NCI-H1092 treated with DMSO at 0.1 percent for 48 hours (cell line): Measurements from ENCODE around the gene NPDC1.
A peak's percentile ranks its signal among the peaks of the same experiment; 100 is the strongest.

Experiments
- DNase-seq: peaks from one replicate; lab custom pipeline; 2025; lab: John Stamatoyannopoulos, UW

The NPDC1 gene, protein sequence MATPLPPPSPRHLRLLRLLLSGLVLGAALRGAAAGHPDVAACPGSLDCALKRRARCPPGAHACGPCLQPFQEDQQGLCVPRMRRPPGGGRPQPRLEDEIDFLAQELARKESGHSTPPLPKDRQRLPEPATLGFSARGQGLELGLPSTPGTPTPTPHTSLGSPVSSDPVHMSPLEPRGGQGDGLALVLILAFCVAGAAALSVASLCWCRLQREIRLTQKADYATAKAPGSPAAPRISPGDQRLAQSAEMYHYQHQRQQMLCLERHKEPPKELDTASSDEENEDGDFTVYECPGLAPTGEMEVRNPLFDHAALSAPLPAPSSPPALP

GRCh38 chr9:137046088-137046787 lies at the start of gene NPDC1:
Gene NPDC1, minus strand, starts transcription at chr9:137046177. Its CDS starts 188 bp downstream, at chr9:137045989.
- DNase-seq: peak; percentile 82

DNA sequence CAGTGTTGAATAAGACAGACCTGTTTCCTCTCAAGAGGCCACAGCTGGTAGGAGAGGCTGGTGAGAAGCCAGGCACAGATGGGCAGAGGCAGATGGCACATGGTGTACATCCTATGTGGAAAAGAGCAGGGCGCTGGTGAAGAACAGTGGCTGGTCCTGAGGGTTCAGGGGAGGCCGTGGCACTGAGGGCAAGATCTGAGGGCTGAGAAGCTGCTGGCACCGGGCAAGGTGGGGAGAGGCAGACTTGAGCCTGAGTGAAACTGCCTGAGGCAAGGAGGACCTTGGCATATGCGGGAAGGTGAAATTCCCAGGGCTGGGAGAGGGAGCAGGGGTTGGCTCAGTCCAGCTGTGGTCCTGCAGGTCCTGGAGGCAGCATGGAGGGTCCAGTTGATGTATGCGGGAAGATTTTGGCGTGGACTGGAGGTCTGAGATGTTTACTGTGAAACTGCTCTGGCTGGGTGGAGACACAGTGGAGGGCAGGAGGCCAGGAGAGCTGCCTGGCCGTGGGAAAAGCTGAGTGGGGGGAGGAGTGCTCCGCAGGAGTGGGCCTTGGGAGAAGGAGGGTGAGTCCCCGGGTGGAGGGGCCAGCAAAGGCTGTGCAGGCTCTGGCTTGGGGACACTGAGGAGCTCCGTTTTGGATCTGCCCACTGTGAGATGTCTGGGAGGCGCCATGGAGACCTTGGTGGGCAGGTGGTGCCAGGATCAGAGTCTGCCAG lies 43.4 kb upstream of the NPDC1 start:
- DNase-seq: no peak

- no peak for DNase-seq
Measured at GRCh38 chr9:137088121-137088520, 42.1 kb upstream of the NPDC1 start.

GRCh38 chr9:137087409-137087925 lies 41.5 kb upstream of the NPDC1 start:
- DNase-seq: peak; percentile 9

- peak; percentile 98 for DNase-seq
Measured at GRCh38 chr9:137086531-137087408, 40.8 kb upstream of the NPDC1 start, which contains the start of gene MAN1B1. Gene MAN1B1, plus strand, starts transcription at chr9:137086985. Its CDS starts 15 bp downstream, at chr9:137087000.

- DNase-seq: no peak
Measured at GRCh38 chr9:137085920-137086530, 40.0 kb upstream of the NPDC1 start.

DNA sequence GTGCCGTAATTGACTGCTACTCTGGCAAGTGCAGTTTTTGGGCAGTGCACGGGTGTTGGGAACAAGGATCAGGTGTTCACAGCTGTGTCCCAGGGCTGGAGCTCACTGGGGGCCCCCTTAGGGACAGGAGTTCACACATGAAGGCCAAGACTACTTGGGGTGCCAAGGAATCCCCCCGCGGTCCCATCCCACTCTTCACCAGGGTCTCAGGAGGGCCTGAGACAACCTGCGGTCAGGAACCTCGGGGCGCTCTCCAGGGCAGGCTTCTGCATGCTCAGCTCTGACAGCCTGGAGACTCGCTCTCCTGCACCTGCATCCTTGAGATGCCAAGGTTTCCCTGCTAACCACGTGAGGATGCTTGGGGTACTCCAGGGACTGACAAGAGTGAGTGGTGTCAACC lies 38.5 kb upstream of the NPDC1 start:
- no peak for DNase-seq

DNA sequence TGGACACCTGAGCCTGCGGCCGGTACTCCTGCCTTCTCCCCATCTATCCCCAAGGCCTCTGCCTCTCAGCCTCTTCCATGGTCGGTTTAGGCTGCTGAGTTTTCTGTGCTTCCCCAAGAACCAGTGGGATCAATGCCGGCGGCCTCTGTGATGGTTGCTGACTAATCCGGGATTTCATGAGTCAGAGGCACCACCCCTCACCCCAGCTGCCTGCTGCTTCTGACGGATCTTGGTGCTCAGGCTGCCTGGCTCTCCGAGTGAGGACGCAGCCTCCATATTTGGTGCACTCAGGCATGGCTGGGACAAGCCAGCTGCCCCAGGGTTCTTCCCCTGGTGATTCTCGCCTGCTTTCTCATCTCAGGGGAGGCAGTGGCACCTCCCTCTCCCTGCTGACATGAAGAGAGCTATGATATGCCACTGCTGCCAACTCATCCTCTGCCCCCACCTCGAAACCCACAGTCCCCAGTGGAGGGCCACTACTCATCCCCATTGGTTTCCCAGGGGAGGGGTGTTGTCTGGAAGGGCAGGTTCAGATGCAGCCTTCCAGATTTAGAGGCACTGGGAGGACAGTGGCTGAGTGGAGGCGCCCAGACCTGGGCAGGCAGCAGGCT lies 37.5 kb upstream of the NPDC1 start:
- no peak for DNase-seq

DNA sequence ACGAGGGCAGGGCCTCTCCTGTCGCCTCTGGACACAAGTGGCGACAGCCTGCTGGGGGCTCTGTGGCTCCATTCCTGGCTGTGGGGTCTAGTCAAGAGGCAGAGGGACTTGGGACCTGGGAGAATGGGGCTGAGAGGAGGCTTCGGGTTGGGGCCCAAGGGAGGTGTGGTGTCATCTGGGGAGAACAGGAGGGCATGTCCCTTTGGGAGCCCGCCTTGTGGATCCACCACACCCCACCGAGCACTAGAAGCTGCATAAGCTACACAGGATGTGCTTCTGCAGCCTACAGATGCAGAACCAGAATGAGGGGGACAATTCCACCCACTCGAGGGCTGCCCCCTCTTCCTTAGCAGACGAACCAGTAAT lies 36.9 kb upstream of the NPDC1 start:
- DNase-seq: no peak

- DNase-seq: no peak
Measured at GRCh38 chr9:137082222-137082924, 36.4 kb upstream of the NPDC1 start.

- DNase-seq: no peak
Measured at GRCh38 chr9:137080260-137081122, 34.5 kb upstream of the NPDC1 start.

DNA sequence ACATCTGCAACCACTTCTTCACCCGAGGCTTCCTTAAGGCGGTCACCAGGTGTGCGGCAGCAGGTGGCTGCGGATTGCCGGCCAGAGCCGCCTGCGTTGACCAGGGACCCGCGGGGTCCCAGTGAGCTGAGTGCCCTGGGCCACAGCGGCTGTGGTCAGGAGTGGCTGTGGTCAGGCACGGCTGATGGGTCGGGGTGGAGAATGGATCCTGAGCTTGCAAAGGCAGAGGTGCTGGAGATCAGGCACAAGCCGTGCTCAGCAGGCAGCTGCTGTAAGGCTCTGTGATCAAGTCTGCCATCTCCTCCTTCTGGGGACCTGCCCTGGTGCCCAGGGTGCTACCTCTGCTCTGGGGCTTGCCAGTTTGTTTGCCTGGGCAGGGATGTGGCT lies 33.4 kb upstream of the NPDC1 start:
- DNase-seq: no peak

DNA sequence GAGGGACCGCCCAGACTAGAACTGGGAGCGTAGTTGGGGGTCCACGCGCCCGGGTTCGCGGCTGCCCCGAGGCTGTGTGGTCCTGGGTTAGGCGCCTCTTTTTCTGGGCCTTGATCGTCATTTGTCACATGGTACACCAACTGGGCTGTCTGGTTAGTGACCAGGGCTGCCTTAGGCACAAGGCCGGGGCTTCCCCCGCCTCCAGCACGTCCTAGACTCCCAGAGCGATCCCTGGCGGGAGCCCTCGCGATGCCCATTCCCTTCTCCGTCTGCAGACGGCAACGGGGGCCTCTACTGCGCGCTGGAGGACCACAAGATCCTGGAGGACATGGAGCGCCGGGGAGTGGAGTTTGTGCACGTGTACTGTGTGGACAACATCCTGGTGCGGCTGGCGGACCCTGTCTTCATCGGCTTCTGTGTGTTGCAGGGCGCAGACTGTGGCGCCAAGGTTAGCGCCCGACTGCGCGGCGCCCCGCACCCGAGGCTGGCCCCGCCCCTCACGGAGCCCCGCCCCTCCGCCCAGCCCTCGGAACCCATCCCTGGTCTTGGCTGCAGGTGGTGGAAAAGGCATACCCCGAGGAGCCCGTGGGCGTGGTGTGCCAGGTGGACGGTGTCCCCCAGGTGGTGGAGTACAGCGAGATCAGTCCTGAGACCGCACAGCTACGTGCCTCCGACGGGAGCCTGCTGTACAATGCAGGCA lies 32.9 kb upstream of the NPDC1 start:
- DNase-seq: no peak

DNA sequence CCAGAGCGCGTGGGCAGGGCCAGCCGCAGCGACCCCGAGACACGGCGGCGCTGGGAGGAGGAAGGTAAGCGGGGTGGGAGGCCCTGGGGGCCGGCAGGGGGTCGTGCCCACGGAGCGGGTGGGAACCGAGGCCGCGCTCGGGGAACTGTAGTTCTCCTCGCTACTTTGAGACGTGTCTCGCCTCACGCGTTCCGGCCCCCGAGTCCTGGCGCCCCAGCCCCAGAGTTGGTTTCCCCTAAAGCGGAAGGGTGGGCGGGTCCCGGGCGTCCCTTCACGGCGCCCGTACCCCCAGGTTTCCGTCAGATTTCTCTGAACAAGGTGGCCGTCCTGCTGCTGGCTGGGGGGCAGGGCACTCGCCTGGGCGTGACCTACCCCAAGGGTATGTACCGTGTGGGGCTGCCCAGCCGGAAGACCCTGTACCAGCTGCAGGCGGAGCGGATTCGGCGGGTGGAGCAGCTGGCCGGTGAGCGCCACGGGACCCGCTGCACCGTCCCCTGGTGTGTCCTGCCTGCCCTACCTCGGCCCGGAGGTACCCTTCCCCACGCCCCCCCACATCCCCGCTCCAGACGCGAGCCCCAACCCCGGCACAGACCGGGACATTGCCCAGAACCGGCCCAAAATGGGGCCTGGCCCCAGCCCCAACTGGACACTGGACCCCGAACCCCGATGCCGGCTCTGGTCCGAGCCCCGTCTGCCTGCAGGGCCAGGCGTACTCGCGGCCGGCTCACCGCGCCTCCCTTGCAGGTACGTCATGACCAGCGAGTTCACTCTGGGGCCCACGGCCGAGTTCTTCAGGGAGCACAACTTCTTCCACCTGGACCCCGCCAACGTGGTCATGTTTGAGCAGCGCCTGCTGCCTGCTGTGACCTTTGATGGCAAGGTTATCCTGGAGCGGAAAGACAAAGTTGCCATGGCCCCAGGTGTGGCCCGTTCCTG lies 32.0 kb upstream of the NPDC1 start:
- no peak for DNase-seq

DNA sequence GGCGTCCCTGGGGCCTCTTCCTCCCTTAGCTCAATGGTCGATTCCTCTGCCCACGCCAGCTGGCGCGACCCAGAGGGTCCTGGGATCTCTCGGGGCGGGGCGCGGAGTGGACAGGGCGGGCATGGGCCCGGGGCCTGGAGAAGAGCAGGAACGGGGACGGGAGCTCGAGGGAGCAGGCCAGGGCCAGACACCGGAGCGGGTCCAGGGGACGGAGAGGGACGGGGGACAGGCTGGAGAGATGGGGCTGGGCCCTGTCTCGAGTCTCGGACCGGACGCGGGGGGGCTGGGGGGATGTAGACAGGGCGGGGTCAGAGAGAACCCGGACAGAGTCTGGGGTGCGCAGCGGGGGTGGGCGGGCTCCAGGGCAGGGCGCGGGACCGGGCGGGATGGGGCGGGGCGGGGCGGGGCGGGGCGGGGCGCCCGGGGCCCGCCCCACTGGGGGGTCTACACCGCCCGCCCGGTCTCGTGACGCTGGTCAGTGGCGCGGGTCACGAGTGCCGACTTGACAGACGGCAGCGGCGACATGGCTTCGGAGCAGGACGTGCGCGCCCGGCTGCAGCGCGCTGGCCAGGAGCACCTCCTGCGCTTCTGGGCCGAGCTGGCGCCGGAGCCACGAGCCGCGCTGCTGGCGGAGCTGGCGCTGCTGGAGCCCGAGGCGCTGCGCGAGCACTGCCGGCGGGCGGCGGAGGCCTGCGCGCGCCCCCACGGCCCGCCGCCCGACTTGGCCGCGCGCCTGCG lies 31.2 kb upstream of the NPDC1 start, which contains the start of gene UAP1L1:
TSS of gene UAP1L1 (plus strand) at position 508 of the 738 bp plus-strand sequence. CDS start at position 524, 16 bp downstream.
- peak; percentile 14 for DNase-seq

DNA sequence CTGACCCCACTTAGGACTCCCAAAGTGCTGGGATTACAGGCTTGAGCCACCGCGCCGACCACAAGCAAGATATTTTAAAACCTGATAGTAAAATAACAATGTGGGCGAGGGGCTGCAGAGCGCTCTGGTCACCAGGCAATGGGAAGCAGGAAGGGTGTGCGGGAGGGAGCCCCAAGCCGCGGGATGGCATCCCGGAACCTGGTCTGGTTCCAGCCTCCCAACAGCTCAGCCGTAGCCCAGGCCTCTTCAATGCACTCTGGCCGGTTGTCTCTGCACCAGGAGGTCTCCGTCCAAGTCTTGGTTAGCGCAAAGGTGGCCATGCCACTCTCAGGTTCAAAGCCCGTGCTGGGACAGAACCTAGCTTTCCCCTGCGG lies 30.6 kb upstream of the NPDC1 start:
- no peak for DNase-seq
